ENCODE measurements around the gene GDF11. TPM values are rescaled to one million over a fixed set of nuclear protein-coding genes. Genes with fewer than 3 reads are reported as not detected.
A peak's percentile ranks its signal among the peaks of the same experiment; 100 is the strongest.

GDF11 gene
- total RNA-seq, 3 donors from 2014 or later: 0.64 to 1.6 (median 0.88) TPM

DNA sequence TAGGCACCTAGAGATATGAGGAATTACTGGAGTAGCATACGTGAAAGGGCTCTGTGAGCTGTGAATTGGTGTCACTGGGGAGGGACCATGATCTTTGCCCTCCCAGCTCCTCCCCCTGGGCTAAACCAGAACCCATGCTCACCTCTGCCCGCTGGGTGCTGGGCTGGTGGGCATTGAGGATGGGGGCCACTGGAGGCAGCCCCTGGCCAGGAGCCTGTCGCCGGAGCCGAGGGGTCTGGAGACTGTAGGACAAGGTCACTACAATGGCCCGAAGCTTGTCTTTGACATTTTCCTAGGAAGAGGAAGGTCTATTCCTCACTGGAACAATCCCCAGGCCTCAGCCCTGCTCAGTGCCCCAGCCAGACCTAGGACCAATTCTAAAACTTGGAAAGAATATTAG lies 46.8 kb upstream of the GDF11 start:
- no peaks in the 10 kb centered on the region for H3K27me3 ChIP-seq
- intact Hi-C loops (cut with DNase I; ENCODE audit: low total_unique reads): no loop called here
- H3K4me1 ChIP-seq: no peaks in the 10 kb centered on the region
- H3K36me3 ChIP-seq: no peaks in the 10 kb centered on the region
- TF ChIP-seq POLR2A (IDR thresholded peaks at IDR 0.05) (no peak), POLR2AphosphoS5 (IDR thresholded peaks at IDR 0.05) (no peak)
- TF ChIP-seq, protein P1, sequence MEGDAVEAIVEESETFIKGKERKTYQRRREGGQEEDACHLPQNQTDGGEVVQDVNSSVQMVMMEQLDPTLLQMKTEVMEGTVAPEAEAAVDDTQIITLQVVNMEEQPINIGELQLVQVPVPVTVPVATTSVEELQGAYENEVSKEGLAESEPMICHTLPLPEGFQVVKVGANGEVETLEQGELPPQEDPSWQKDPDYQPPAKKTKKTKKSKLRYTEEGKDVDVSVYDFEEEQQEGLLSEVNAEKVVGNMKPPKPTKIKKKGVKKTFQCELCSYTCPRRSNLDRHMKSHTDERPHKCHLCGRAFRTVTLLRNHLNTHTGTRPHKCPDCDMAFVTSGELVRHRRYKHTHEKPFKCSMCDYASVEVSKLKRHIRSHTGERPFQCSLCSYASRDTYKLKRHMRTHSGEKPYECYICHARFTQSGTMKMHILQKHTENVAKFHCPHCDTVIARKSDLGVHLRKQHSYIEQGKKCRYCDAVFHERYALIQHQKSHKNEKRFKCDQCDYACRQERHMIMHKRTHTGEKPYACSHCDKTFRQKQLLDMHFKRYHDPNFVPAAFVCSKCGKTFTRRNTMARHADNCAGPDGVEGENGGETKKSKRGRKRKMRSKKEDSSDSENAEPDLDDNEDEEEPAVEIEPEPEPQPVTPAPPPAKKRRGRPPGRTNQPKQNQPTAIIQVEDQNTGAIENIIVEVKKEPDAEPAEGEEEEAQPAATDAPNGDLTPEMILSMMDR (IDR thresholded peaks at IDR 0.05): no peak
- no peak for DNase-seq (ENCODE audit: low spot score in 2 of 2)
- H3K27ac ChIP-seq: no peak overlapping the region
- H3K9me3 ChIP-seq: no peaks in the 10 kb centered on the region
- no peak overlapping the region for H3K4me3 ChIP-seq

DNA sequence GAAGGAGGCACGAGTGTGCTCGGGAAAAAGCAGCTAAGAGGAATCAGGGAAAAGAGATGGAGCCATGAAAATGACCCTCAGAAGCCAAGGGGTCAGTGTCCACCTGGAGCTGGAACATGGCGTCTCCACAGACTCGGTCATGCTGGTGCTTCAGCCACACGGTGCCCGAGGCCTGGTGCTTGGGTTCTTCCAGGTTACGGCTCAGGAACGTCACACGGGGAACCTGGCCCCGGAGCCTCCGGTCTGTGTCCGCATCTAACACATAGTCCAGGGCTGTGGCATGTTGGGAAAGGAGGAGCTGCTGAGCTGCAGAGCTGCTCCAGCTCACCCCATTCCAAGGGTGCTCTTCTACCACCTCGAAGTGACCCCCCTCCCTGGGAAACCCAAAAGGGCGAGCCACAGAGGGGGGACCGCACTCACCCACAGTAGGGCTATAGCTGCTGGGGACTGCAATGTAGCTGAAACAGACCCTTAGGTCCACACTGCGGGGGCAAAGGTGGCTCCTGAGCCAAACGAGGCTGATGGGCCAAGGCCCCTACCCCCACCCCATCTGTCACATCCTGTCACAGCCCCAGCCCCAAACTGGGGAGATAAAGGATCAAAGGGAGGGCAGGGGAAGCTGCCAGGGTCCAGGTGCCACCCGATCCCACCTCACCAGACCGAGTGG lies 46.0 kb upstream of the GDF11 start:
- Histone ChIP-seq H3K27ac (no peak overlapping the region), H3K4me1 (no peaks in the 10 kb centered on the region), H3K9me3 (no peaks in the 10 kb centered on the region), H3K4me3 (no peak overlapping the region), H3K27me3 (no peaks in the 10 kb centered on the region), H3K36me3 (no peaks in the 10 kb centered on the region)
- intact Hi-C loops (cut with DNase I; ENCODE audit: low total_unique reads): no loop called here
- TF ChIP-seq, protein P1 (IDR thresholded peaks at IDR 0.05): no peak
- TF ChIP-seq POLR2A (IDR thresholded peaks at IDR 0.05) (no peak), POLR2AphosphoS5 (IDR thresholded peaks at IDR 0.05) (no peak)
- DNase-seq (ENCODE audit: low spot score in 2 of 2): peak in 1 of 2 donors; percentile 49

DNA sequence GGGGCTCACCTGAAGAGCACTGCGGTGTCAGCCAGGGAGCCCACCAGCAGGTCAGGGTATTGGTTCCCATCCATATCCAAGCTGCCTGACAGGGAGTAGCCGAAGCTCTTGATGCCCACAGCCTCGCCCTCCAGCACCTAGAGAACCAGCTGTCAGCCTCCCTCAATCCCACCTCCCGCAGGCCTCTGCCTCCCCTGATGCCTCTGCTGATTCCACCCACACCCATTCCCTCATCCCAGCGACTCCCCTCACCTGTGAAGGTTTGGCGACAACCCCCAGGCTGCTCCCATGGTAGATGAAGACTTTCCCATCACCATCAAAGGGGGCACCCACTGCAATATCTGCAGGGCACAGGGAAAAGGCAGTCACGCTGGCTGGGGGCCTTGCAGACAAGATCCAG lies 45.2 kb upstream of the GDF11 start:
- H3K9me3 ChIP-seq: no peaks in the 10 kb centered on the region
- H3K36me3 ChIP-seq: no peaks in the 10 kb centered on the region
- H3K27ac ChIP-seq: no peak overlapping the region
- no peak overlapping the region for H3K4me3 ChIP-seq
- no peaks in the 10 kb centered on the region for H3K4me1 ChIP-seq
- DNase-seq (ENCODE audit: low spot score in 2 of 2): peak in 1 of 2 donors; percentile 15
- H3K27me3 ChIP-seq: no peaks in the 10 kb centered on the region
- TF ChIP-seq POLR2AphosphoS5 (IDR thresholded peaks at IDR 0.05): no peak
- TF ChIP-seq, protein P1 (IDR thresholded peaks at IDR 0.05): no peak
- no peak for TF ChIP-seq POLR2A (IDR thresholded peaks at IDR 0.05)
- intact Hi-C loops (cut with DNase I; ENCODE audit: low total_unique reads): no loop called here

DNA sequence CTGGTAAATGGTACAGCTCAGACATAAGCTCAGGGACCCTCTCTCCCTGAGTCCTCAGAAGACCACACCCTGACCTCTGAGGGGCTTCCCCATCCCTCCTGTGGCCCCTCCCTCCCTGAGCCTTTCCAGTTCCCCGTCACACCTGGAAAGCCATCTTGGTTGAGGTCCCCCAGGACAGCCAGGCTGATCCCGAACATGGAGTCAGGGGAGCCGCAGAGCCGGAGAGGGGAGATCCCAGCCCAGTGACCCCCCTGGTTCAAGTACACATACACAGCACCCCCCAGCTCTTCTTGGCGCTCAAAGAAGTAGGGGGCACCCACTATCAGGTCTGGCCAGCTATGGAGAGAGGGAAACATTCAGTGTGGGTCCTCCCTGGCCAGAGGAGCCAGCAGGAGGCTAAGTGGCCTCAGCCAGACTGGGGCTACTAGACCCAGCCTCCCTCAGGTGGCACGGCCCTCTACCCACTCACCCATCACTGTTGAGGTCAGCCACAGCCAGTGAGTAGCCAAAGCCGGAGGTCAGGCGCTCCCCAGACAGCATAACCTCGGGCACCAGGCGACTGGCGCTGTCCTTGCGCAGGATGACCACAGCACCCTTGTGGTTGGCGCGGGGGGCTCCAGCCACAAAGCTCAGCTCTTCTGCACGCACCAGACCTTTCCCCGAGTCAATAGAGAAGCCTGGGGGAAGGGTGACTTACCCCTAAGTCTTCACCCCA lies 44.5 kb upstream of the GDF11 start:
- Histone ChIP-seq H3K36me3 (no peaks in the 10 kb centered on the region), H3K4me3 (no peak overlapping the region), H3K27ac (no peak overlapping the region), H3K4me1 (no peaks in the 10 kb centered on the region), H3K9me3 (no peaks in the 10 kb centered on the region), H3K27me3 (no peaks in the 10 kb centered on the region)
- TF ChIP-seq, protein P1 (IDR thresholded peaks at IDR 0.05): no peak
- intact Hi-C loops (cut with DNase I; ENCODE audit: low total_unique reads): no loop called here
- peak in 1 of 2 donors; percentile 40 for DNase-seq (ENCODE audit: low spot score in 2 of 2)

DNA sequence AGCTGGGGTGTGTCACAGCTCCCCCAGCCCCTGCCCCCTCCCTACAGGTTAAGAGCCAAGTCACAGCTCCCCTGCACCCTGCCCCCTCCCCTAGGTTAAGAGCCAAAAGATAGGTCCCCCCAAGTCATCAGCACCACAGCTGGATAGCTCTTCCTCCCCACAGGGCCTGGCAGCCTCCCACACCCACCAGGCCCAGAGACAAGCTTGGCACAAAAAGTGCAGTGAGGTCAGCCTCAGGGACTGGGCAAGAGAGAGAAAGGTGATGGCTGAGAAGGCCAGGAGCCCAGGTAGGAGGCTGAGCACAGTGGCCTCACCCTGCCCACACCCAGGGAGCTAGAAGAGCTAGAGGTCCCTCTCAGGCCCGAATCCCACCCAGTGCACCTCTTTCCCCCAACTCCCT lies 44.0 kb upstream of the GDF11 start:
- Histone ChIP-seq H3K9me3 (no peaks in the 10 kb centered on the region), H3K4me3 (no peak overlapping the region), H3K4me1 (no peaks in the 10 kb centered on the region), H3K36me3 (no peaks in the 10 kb centered on the region), H3K27ac (no peak overlapping the region), H3K27me3 (no peaks in the 10 kb centered on the region)
- intact Hi-C loops (cut with DNase I; ENCODE audit: low total_unique reads): no loop called here
- TF ChIP-seq POLR2AphosphoS5 (IDR thresholded peaks at IDR 0.05) (no peak), POLR2A (IDR thresholded peaks at IDR 0.05) (no peak)
- TF ChIP-seq, protein P1 (IDR thresholded peaks at IDR 0.05): no peak
- DNase-seq (ENCODE audit: low spot score in 2 of 2): peak in 1 of 2 donors; percentile 20
